HEK293 (cell line): ENCODE results near the gene FBXW5.

ENCODE experiments used
- HOXD13 ChIP-seq: sonication (generic); formaldehyde crosslinking; IDR thresholded peaks from 2 replicates; pipeline ENCODE4 v1.8.0; 2022; ENCODE audit warnings: missing genetic modification reagents, borderline replicate concordance
- OVOL3 ChIP-seq: fragments of 450-650 bp; formaldehyde crosslinking; IDR thresholded peaks from 2 replicates; pipeline ENCODE4 v1.5.1; 2016; ENCODE audit warnings: missing biosample characterization, missing genetic modification characterization
- SCRT1 ChIP-seq: fragments of 450-650 bp; formaldehyde crosslinking; IDR thresholded peaks from 2 replicates; pipeline ENCODE4 v1.5.1; 2016; ENCODE audit warnings: missing biosample characterization, missing genetic modification characterization, borderline replicate concordance
- TCF7L2 ChIP-seq: IDR thresholded peaks from 2 replicates; pipeline ENCODE4 v1.6.1; 2011; ENCODE audit warnings: low read depth, mild to moderate bottlenecking, inconsistent platforms, low read length, moderate library complexity, borderline replicate concordance
- TRIM28 ChIP-seq: IDR thresholded peaks from 2 replicates; pipeline ENCODE4 v1.6.1; 2011; ENCODE audit warnings: low read length, control low read depth, borderline replicate concordance
- WT1 ChIP-seq: fragments of 450-650 bp; formaldehyde crosslinking; IDR thresholded peaks from 2 replicates; pipeline ENCODE4 v1.5.1; 2016; ENCODE audit warnings: missing biosample characterization, missing genetic modification characterization
- ZBTB21 ChIP-seq: fragments of 450-650 bp; formaldehyde crosslinking; IDR thresholded peaks from 2 replicates; pipeline ENCODE4 v1.5.1; 2017; ENCODE audit warnings: missing biosample characterization, missing genetic modification characterization
- ZBTB48 ChIP-seq: fragments of 450-650 bp; formaldehyde crosslinking; IDR thresholded peaks from 2 replicates; pipeline ENCODE4 v1.5.1; 2016; ENCODE audit warnings: missing biosample characterization, missing genetic modification characterization
- ZBTB6 ChIP-seq: fragments of 450-650 bp; formaldehyde crosslinking; IDR thresholded peaks from 2 replicates; pipeline ENCODE4 v1.5.1; 2017; ENCODE audit warnings: missing biosample characterization, missing genetic modification characterization
- ZBTB8A ChIP-seq: fragments of 450-650 bp; formaldehyde crosslinking; IDR thresholded peaks from 2 replicates; pipeline ENCODE4 v1.5.1; 2016; ENCODE audit warnings: missing biosample characterization, missing genetic modification characterization
- ZNF10 ChIP-seq: fragments of 450-650 bp; formaldehyde crosslinking; IDR thresholded peaks from 2 replicates; pipeline ENCODE4 v1.5.1; 2017; ENCODE audit warnings: missing biosample characterization, missing genetic modification characterization
- ZNF112 ChIP-seq: fragments of 450-650 bp; formaldehyde crosslinking; IDR thresholded peaks from 2 replicates; pipeline ENCODE4 v1.5.0; 2017; ENCODE audit warnings: missing biosample characterization, missing genetic modification characterization
- ZNF2 ChIP-seq: fragments of 450-650 bp; formaldehyde crosslinking; IDR thresholded peaks from 2 replicates; pipeline ENCODE4 v1.5.1; 2016; ENCODE audit warnings: missing biosample characterization, missing genetic modification characterization
- ZNF214 ChIP-seq: fragments of 450-650 bp; formaldehyde crosslinking; IDR thresholded peaks from 2 replicates; pipeline ENCODE4 v1.5.1; 2017; ENCODE audit warnings: missing biosample characterization, mild to moderate bottlenecking, missing genetic modification characterization, borderline replicate concordance
- ZNF221 ChIP-seq: fragments of 450-650 bp; formaldehyde crosslinking; IDR thresholded peaks from 2 replicates; pipeline ENCODE4 v1.5.1; 2017; ENCODE audit warnings: missing biosample characterization, missing genetic modification characterization, borderline replicate concordance
- ZNF248 ChIP-seq: fragments of 450-650 bp; formaldehyde crosslinking; IDR thresholded peaks from 2 replicates; pipeline ENCODE4 v1.5.1; 2017; ENCODE audit warnings: missing biosample characterization, missing genetic modification characterization
- ZNF266 ChIP-seq: fragments of 450-650 bp; formaldehyde crosslinking; IDR thresholded peaks from 2 replicates; pipeline ENCODE4 v1.5.1; 2016; ENCODE audit warnings: missing biosample characterization, missing genetic modification characterization, low read depth
- ZNF292 ChIP-seq: fragments of 450-650 bp; formaldehyde crosslinking; IDR thresholded peaks from 2 replicates; pipeline ENCODE4 v1.5.1; 2016; ENCODE audit warnings: low read depth, missing biosample characterization, missing genetic modification characterization, borderline replicate concordance
- ZNF311 ChIP-seq: fragments of 450-650 bp; formaldehyde crosslinking; IDR thresholded peaks from 2 replicates; pipeline ENCODE4 v1.5.1; 2017; ENCODE audit warnings: missing biosample characterization, missing genetic modification characterization, borderline replicate concordance
- ZNF335 ChIP-seq: fragments of 450-650 bp; formaldehyde crosslinking; conservative IDR thresholded peaks from 2 replicates; pipeline ENCODE4 v1.5.1; 2016; ENCODE audit warnings: missing biosample characterization, missing genetic modification characterization
- ZNF416 ChIP-seq: fragments of 450-650 bp; formaldehyde crosslinking; IDR thresholded peaks from 2 replicates; pipeline ENCODE4 v1.5.1; 2016; ENCODE audit warnings: missing biosample characterization, missing genetic modification characterization
- ZNF433 ChIP-seq: fragments of 450-650 bp; formaldehyde crosslinking; IDR thresholded peaks from 2 replicates; pipeline ENCODE4 v1.5.1; 2016; ENCODE audit warnings: missing biosample characterization, missing genetic modification characterization, low read depth
- ZNF548 ChIP-seq: fragments of 450-650 bp; formaldehyde crosslinking; IDR thresholded peaks from 2 replicates; pipeline ENCODE4 v1.5.1; 2016; ENCODE audit warnings: missing biosample characterization, missing genetic modification characterization
- ZNF610 ChIP-seq: fragments of 450-650 bp; formaldehyde crosslinking; IDR thresholded peaks from 2 replicates; pipeline ENCODE4 v1.5.1; 2016; ENCODE audit warnings: missing biosample characterization, missing genetic modification characterization, borderline replicate concordance
- ZNF621 ChIP-seq: fragments of 450-650 bp; formaldehyde crosslinking; IDR thresholded peaks from 2 replicates; pipeline ENCODE4 v1.5.1; 2017; ENCODE audit warnings: missing biosample characterization, missing genetic modification characterization
- ZNF623 ChIP-seq: fragments of 450-650 bp; formaldehyde crosslinking; IDR thresholded peaks from 2 replicates; pipeline ENCODE4 v1.5.1; 2016; ENCODE audit warnings: missing biosample characterization, missing genetic modification characterization
- ZNF654 ChIP-seq: fragments of 450-650 bp; formaldehyde crosslinking; IDR thresholded peaks from 2 replicates; pipeline ENCODE4 v1.5.1; 2016; ENCODE audit warnings: low read depth, missing biosample characterization, missing genetic modification characterization
- ZNF704 ChIP-seq: fragments of 450-650 bp; formaldehyde crosslinking; IDR thresholded peaks from 2 replicates; pipeline ENCODE4 v1.5.1; 2016; ENCODE audit warnings: missing biosample characterization, missing genetic modification characterization
- ZNF747 ChIP-seq: fragments of 450-650 bp; formaldehyde crosslinking; IDR thresholded peaks from 2 replicates; pipeline ENCODE4 v1.5.1; 2016; ENCODE audit warnings: missing biosample characterization, missing genetic modification characterization
- ZNF768 ChIP-seq: fragments of 450-650 bp; formaldehyde crosslinking; IDR thresholded peaks from 2 replicates; pipeline ENCODE4 v1.5.1; 2018; ENCODE audit warnings: missing biosample characterization, mild to moderate bottlenecking, missing genetic modification characterization
- TF ChIP-seq, protein P1 (sequence below): fragments of 450-650 bp; formaldehyde crosslinking; IDR thresholded peaks from 2 replicates; pipeline ENCODE4 v1.5.1; 2016; ENCODE audit warnings: missing biosample characterization, missing genetic modification characterization
- TF ChIP-seq, protein P2 (sequence below): fragments of 450-650 bp; formaldehyde crosslinking; IDR thresholded peaks from 2 replicates; pipeline ENCODE4 v1.5.1; 2016; ENCODE audit warnings: missing biosample characterization, missing genetic modification characterization
- TF ChIP-seq, protein P3 (sequence below): fragments of 450-650 bp; formaldehyde crosslinking; IDR thresholded peaks from 2 replicates; pipeline ENCODE4 v1.5.1; 2016; ENCODE audit warnings: missing biosample characterization, missing genetic modification characterization

The FBXW5 gene

GRCh38 chr9:136991993-136992818 is 47.7 kb upstream of the FBXW5 start, which contains the start of gene PAXX (continued):
- no peak for TF ChIP-seq ZNF221 (tag by site-specific recombination)
- TF ChIP-seq ZNF10, result 0 out of 2 replicates have a peak, but pooled peaks have one; percentile 27
- TF ChIP-seq, protein P1, sequence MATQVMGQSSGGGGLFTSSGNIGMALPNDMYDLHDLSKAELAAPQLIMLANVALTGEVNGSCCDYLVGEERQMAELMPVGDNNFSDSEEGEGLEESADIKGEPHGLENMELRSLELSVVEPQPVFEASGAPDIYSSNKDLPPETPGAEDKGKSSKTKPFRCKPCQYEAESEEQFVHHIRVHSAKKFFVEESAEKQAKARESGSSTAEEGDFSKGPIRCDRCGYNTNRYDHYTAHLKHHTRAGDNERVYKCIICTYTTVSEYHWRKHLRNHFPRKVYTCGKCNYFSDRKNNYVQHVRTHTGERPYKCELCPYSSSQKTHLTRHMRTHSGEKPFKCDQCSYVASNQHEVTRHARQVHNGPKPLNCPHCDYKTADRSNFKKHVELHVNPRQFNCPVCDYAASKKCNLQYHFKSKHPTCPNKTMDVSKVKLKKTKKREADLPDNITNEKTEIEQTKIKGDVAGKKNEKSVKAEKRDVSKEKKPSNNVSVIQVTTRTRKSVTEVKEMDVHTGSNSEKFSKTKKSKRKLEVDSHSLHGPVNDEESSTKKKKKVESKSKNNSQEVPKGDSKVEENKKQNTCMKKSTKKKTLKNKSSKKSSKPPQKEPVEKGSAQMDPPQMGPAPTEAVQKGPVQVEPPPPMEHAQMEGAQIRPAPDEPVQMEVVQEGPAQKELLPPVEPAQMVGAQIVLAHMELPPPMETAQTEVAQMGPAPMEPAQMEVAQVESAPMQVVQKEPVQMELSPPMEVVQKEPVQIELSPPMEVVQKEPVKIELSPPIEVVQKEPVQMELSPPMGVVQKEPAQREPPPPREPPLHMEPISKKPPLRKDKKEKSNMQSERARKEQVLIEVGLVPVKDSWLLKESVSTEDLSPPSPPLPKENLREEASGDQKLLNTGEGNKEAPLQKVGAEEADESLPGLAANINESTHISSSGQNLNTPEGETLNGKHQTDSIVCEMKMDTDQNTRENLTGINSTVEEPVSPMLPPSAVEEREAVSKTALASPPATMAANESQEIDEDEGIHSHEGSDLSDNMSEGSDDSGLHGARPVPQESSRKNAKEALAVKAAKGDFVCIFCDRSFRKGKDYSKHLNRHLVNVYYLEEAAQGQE (tag by site-specific recombination), result no peak
- TF ChIP-seq ZNF214, result no peak
- TF ChIP-seq ZNF311 (tag by site-specific recombination), result no peak
- TF ChIP-seq ZNF654, result no peak
- TF ChIP-seq TRIM28, result no peak
- no peak for TF ChIP-seq SCRT1 (tag by site-specific recombination)
- no peak for TF ChIP-seq ZBTB6 (tag by site-specific recombination)
- TF ChIP-seq, protein P2, sequence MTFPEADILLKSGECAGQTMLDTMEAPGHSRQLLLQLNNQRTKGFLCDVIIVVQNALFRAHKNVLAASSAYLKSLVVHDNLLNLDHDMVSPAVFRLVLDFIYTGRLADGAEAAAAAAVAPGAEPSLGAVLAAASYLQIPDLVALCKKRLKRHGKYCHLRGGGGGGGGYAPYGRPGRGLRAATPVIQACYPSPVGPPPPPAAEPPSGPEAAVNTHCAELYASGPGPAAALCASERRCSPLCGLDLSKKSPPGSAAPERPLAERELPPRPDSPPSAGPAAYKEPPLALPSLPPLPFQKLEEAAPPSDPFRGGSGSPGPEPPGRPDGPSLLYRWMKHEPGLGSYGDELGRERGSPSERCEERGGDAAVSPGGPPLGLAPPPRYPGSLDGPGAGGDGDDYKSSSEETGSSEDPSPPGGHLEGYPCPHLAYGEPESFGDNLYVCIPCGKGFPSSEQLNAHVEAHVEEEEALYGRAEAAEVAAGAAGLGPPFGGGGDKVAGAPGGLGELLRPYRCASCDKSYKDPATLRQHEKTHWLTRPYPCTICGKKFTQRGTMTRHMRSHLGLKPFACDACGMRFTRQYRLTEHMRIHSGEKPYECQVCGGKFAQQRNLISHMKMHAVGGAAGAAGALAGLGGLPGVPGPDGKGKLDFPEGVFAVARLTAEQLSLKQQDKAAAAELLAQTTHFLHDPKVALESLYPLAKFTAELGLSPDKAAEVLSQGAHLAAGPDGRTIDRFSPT (tag by site-specific recombination), result no peak
- TF ChIP-seq ZNF704 (tag by site-specific recombination), result 0 out of 2 replicates have a peak, but pooled peaks have one; percentile 30
- no peak for TF ChIP-seq ZNF292 (tag by site-specific recombination)
- no peak for TF ChIP-seq ZNF621
- no peak for TF ChIP-seq ZNF112
- no peak for TF ChIP-seq ZNF548 (tag by site-specific recombination)
- no peak for TF ChIP-seq ZBTB48 (tag by site-specific recombination)
- TF ChIP-seq ZNF335 (tag by site-specific recombination), result peak; percentile 97
- no peak for TF ChIP-seq OVOL3 (tag by site-specific recombination)
- peak; percentile 72; the same call in 1 of the 2 replicates for TF ChIP-seq ZNF610 (tag by site-specific recombination)
- TF ChIP-seq ZBTB8A (tag by site-specific recombination), result peak; percentile 70; the same call in 1 of the 2 replicates
- TF ChIP-seq ZNF266 (tag by site-specific recombination), result no peak
- TF ChIP-seq ZBTB21, result no peak
- no peak for TF ChIP-seq ZNF433
- no peak for TF ChIP-seq ZNF768 (tag by site-specific recombination)
- TF ChIP-seq ZNF747 (tag by site-specific recombination), result no peak
- no peak for TF ChIP-seq ZNF416 (tag by site-specific recombination)
- TF ChIP-seq ZNF2 (tag by site-specific recombination), result peak; percentile 58; the same call in 1 of the 2 replicates
- no peak for TF ChIP-seq ZNF623 (tag by site-specific recombination)
- no peak for TF ChIP-seq HOXD13
- TF ChIP-seq, protein P3, sequence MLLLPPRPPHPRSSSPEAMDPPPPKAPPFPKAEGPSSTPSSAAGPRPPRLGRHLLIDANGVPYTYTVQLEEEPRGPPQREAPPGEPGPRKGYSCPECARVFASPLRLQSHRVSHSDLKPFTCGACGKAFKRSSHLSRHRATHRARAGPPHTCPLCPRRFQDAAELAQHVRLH, result no peak
- no peak for TF ChIP-seq ZNF248
- no peak for TF ChIP-seq TCF7L2
- peak; percentile 39; the same call in 1 of the 2 replicates for TF ChIP-seq WT1 (tag by site-specific recombination)
